ENCODE data around the gene ARGLU1.

ARGLU1 gene

GRCh38 chr13:106522898-106523525 lies 44.9 kb downstream of the ARGLU1 start:
- DNase-seq = no peak

- DNase-seq = no peak
Measured at GRCh38 chr13:106522112-106522705, 45.7 kb downstream of the ARGLU1 start.

DNA sequence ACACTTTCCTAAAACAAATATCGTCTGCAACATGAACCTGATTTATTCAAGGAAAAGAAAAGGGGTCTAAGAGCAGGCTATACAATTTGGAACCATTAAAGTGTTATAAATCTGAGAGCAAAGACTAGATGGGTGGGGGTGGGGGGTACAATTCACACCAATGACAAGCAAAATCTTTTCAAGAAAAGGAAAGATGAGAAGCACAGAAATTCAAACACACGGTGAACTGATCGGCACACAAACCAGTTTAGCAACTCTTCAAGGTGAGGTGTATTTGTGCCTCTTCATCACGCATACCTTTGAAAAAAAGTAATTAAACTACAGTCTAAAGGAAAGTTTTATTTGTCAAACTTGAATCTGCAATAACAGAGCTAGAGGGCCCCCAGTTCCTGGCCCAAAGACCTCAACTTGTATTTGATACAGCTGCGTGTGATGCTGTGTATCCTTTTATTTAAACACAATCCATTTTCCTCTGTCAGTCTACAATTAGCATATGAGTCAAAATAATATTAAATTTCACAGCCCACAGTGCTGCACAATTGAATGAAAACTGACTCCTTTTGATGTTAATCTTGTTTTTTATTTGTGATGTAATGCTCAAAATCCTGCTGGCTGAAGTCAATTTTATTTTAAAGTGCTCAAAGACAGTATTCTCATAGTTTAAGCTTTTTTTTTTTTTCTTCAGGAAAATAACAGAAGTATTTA lies 46.7 kb downstream of the ARGLU1 start:
- peak; percentile 43 for DNase-seq

- DNase-seq = no peak
Measured at GRCh38 chr13:106520251-106521054, 47.5 kb downstream of the ARGLU1 start.

- no peak for DNase-seq
Measured at GRCh38 chr13:106518512-106518911, 49.4 kb downstream of the ARGLU1 start.

DNA sequence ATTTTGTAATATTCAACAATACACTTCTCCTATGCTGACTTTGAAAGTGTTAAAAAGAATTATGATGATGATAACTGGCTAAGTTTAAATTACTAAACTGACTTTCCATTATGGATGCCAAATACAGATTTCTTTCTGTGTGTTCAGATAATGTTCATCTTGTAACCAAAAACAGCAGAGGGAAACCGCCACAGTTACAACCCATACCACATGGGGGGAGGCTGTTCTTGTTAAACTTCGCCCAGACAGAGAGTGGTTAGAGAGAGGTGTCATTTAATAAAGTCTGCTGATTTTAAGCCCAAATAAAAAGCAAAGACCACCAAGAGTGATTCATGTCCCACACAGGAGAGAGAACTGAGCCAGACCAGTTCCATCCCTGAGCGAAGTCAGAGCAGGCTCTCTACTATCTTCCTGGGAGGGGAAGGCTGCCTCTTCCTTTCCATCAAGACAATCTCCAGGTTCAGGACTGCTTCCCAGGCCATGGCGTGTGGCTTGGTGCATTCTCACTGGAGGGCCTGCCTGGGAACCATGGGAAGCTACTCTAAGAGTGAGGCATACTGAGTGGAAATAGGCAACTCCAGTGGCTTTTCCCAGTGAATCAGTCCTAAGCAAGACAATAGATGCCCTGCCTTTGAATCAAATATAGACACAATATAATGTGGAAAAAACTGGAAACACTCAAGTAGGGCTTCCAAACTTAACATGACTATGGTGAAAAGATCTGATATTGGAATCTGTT lies 50.7 kb downstream of the ARGLU1 start:
- DNase-seq = no peak

DNA sequence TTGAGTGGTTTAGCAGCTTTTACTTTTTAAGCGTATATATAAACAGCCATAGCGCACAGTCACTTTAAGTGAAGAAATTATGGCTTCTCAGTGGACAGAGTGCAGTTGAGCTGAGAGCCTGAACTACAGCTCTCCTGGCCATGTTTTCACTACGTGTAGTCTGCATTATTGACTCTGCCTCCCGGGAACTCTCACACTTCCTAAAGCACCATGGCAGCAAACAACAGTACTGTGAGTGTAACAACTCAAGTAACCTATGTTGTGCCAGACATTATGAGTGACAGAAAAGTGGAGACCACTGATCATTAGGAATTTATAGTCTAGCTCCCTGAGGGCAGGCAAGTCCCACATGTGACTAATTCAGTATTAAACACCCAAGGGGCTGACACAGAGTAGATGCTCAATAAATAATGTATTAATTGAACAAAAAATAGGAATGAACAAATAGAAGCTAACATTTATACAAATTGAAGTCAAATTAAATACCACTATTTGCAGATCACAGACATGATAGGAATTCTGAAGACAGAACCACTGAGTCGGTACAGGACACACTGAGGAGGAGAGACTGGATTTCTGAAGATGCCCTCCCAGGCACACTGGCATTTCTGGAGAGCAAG lies 52.2 kb downstream of the ARGLU1 start:
- no peak for DNase-seq

GRCh38 chr13:106514928-106515634 lies 52.9 kb downstream of the ARGLU1 start:
- no peak for DNase-seq

- no peak for DNase-seq
Measured at GRCh38 chr13:106513025-106513983, 54.6 kb downstream of the ARGLU1 start.

GRCh38 chr13:106507560-106508274 lies 60.2 kb downstream of the ARGLU1 start:
- DNase-seq = no peak

GRCh38 chr13:106506286-106506685 lies 61.7 kb downstream of the ARGLU1 start:
- no peak for DNase-seq

GRCh38 chr13:106505732-106506131 lies 62.2 kb downstream of the ARGLU1 start:
- no peak for DNase-seq

DNA sequence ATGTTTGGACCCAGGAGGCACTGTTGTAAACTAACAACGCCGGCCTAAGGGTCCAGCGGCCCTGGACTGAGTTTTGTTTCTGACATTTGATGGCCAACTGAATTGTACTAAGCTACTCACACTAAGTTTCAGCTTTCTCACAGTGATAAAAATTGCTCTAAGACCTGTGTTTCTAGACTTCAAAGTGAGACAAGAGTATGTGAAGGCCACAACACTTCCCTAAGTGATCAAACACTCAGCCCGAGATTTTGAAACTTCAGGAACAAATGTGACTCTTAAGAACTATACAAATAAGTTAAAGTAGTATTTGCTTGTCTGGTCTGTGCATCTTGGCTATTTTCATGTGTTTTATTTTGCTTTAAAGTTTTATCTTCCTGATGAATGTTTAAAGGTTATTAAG lies 62.6 kb downstream of the ARGLU1 start:
- DNase-seq = no peak

DNA sequence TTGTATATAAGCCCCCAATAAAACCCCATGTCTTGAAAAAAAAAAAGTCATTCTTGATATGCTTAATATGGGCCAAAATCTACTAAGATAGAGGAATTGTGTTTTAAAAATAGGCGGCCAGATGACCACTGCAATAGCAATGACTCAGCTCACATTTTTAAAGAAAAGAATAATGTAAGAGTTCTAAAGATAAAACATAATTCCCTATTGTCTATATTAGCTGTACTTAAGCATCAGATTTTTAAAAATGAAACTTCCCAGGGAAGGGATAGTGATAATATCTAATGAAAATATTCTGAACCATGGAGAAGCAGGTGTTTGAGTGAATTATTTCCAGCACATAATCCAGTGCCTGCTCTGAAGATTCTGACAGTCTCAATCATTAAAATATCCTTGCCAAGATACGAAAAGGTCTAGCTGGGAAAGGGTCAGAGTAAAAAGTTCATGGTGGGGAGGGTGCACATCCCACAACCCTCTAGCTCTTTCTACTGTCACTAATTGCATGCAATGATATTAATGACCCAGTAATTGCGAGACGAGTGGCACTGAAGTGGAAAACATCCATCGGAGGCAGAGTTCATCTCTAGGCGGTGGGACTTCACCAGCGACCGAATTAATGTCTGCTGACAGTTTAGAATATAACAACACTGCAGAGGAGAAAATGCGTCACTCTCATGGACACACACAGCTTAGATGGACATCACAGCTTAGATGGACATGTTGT lies 64.0 kb downstream of the ARGLU1 start:
- no peak for DNase-seq

DNA sequence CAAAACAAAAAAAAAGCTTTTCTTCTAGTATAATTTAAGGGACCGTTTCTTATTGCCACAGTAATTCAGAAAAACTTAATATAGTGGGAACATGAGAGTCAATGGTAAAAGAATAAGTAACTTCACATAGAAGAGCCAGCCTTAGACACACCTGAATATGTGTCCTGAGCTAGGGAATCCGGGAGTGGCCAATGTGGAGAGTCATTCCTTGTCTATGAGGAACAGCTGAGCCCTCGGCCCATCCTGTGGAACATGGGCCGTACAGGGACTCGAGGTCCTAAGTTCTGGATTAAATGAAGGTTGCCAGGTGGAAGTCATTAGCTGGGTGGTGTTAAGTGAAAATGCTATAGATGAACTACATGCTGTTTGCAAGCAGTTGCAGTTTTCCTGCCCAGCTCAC lies 64.7 kb downstream of the ARGLU1 start:
- DNase-seq = no peak

- no peak for DNase-seq
Measured at GRCh38 chr13:106500445-106500844, 67.5 kb downstream of the ARGLU1 start.

GRCh38 chr13:106499896-106500295 lies 68.0 kb downstream of the ARGLU1 start:
- DNase-seq = no peak

DNA sequence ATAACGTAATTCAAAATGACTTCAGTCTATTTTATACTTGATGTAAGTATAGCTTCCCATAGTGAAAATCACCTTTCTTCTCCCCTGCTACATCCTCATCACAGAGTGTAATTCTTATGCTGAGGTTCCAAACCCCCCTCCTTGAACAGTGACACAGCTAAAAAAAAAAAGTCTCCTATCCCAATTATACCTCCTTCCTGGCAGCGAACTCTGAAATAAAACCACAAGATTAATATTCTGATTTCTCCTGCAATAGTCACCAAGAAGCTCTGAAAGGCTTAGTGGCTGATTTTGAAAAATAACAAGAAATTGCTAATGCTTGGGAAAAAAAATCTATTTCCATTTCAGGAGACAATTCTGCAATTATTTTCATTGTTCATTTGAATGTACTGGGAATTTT lies 68.8 kb downstream of the ARGLU1 start:
- DNase-seq = no peak

DNA sequence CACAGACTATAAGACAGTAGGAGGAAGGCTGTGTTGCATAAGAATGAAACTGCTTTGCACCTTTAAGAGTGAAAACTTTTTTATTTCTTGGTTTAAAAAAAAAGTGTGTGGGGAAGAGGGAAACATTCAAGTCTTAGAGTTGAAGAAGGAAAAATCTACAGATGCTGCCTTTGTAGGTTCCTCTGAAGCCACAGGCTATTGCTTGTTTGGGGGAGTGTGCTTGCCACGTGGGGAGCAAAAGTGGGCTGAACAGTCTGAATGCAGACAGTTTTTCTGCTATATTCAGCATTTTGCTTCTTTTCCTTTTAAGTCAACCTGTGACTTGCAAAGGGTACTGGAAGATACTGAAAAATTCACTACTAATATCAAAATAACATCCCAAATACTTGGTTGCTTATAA lies 69.4 kb downstream of the ARGLU1 start:
- DNase-seq = no peak

Measured in NCI-H526 treated with DMSO at 0.1 percent for 48 hours (cell line).